Neuronal stem cell (in vitro differentiated cells): ENCODE measurements around the gene PEX14.
"Not testable (repeated sequence)": the region's sequence is repeated elsewhere in the genome, so short reads cannot be mapped to it uniquely, and the experiment has no call there.

Source experiments
- DNase-seq: peaks from one replicate; pipeline ENCODE4 v3.0.0-alpha.2; 2013; ENCODE audit warnings: low spot score
- H2AFZ ChIP-seq: one replicate; pipeline ENCODE4 v1.6.1; 2013; ENCODE audit warnings: mild to moderate bottlenecking, low read length, inconsistent platforms
- H2AK5ac ChIP-seq: 2 replicates; pipeline ENCODE4 v1.6.1; 2013; ENCODE audit warnings: low read depth, mild to moderate bottlenecking, inconsistent platforms, low read length, moderate library complexity, mixed read lengths
- H2BK120ac ChIP-seq: 2 replicates; pipeline ENCODE4 v1.6.1; 2013; ENCODE audit warnings: low read depth, mild to moderate bottlenecking, inconsistent platforms, low read length, moderate library complexity, mixed read lengths
- H2BK12ac ChIP-seq: one replicate; pipeline ENCODE4 v1.6.1; 2013; ENCODE audit warnings: low read length, inconsistent platforms
- H2BK15ac ChIP-seq: 2 replicates; pipeline ENCODE4 v1.6.1; 2013; ENCODE audit warnings: mild to moderate bottlenecking, low read length, inconsistent platforms, mixed read lengths
- H2BK5ac ChIP-seq: one replicate; pipeline ENCODE4 v1.6.1; 2013; ENCODE audit warnings: inconsistent platforms, mild to moderate bottlenecking, low read length, moderate library complexity
- H3K14ac ChIP-seq: one replicate; pipeline ENCODE4 v1.6.1; 2013; ENCODE audit warnings: low read length, inconsistent platforms
- H3K18ac ChIP-seq: 2 replicates; pipeline ENCODE4 v1.6.1; 2013; ENCODE audit warnings: low read length, inconsistent platforms
- H3K23ac ChIP-seq: 2 replicates; pipeline ENCODE4 v1.6.1; 2013; ENCODE audit warnings: low read depth, mild to moderate bottlenecking, mixed read lengths, low read length, inconsistent platforms; ENCODE audit not compliant: poor library complexity
- H3K27ac ChIP-seq: replicated peaks from 3 replicates; pipeline ENCODE4 v1.5.1; 2013; ENCODE audit warnings: low read length, inconsistent platforms
- H3K27me3 ChIP-seq, 3 experiments: 2 replicates each; pipeline ENCODE4 v1.6.1; 2013; ENCODE audit warnings: low read length in 3 of 3, mild to moderate bottlenecking in 2 of 3, inconsistent platforms in 1 of 3, low read depth in 1 of 3, mixed read lengths in 1 of 3, moderate library complexity in 1 of 3; ENCODE audit not compliant: control insufficient read depth in 3 of 3, insufficient read depth in 3 of 3
- H3K36me3 ChIP-seq, 2 donors: replicated peaks in 1 of 2; 2 replicates each; pipeline ENCODE4 v1.6.1; 2013; ENCODE audit warnings: low read length in 2 of 2; ENCODE audit not compliant: control insufficient read depth in 2 of 2, insufficient read depth in 2 of 2
- H3K4ac ChIP-seq: 2 replicates; pipeline ENCODE4 v1.6.1; 2013; ENCODE audit warnings: inconsistent platforms, mild to moderate bottlenecking, low read length, moderate library complexity
- H3K4me1 ChIP-seq, 2 donors: 1 replicate in 1 of 2; 2 replicates in 1 of 2; pipeline ENCODE4 v1.6.1; 2013; ENCODE audit warnings: low read length in 2 of 2, low read depth in 1 of 2; ENCODE audit not compliant: control insufficient read depth in 2 of 2, insufficient read depth in 1 of 2
- H3K4me2 ChIP-seq: one replicate; pipeline ENCODE4 v1.6.1; 2013; ENCODE audit warnings: mild to moderate bottlenecking, low read length, inconsistent platforms; ENCODE audit not compliant: insufficient read depth, poor library complexity, severe bottlenecking
- H3K4me3 ChIP-seq, 2 donors: 2 replicates each; pipeline ENCODE4 v1.5.1; 2013; ENCODE audit warnings: low read length in 2 of 2, mild to moderate bottlenecking in 2 of 2, inconsistent platforms in 1 of 2, moderate library complexity in 1 of 2
- H3K79me1 ChIP-seq: one replicate; pipeline ENCODE4 v1.6.1; 2013; ENCODE audit warnings: low read depth, mild to moderate bottlenecking, inconsistent platforms, low read length, moderate library complexity
- H3K9ac ChIP-seq: one replicate; pipeline ENCODE4 v1.6.1; 2013; ENCODE audit warnings: mild to moderate bottlenecking, low read depth, low read length, inconsistent platforms; ENCODE audit not compliant: poor library complexity
- H3K9me3 ChIP-seq, 2 donors: replicated peaks in 1 of 2; 2 replicates each; pipeline versions ENCODE3 to v1.6.1; 2013; ENCODE audit warnings: low read length in 2 of 2, mild to moderate bottlenecking in 2 of 2, inconsistent platforms in 1 of 2, low read depth in 1 of 2, mixed read lengths in 1 of 2, moderate library complexity in 1 of 2; ENCODE audit not compliant: control insufficient read depth in 2 of 2, insufficient read depth in 1 of 2
- H4K8ac ChIP-seq: one replicate; pipeline ENCODE4 v1.6.1; 2013; ENCODE audit warnings: low read depth, mild to moderate bottlenecking, inconsistent platforms, low read length, moderate library complexity
- H4K91ac ChIP-seq: one replicate; pipeline ENCODE4 v1.6.1; 2013; ENCODE audit warnings: low read length, low read depth, mild to moderate bottlenecking, inconsistent platforms; ENCODE audit not compliant: poor library complexity
- WGBS, 2 donors: extraction: QIAGEN DNeasy Blood & Tissue Kit; methylation state at CpG; one replicate each; pipeline ENCODE4 v1.1.7; 2013; ENCODE audit warnings: missing lambda C conversion rate in 2 of 2, mixed read lengths in 1 of 2; ENCODE audit not compliant: insufficient read length in 2 of 2, insufficient replicate concordance in 1 of 2; ENCODE audit errors: extremely low coverage in 2 of 2; 5-methylcytosine and 5-hydroxymethylcytosine counted together

The PEX14 gene

DNA sequence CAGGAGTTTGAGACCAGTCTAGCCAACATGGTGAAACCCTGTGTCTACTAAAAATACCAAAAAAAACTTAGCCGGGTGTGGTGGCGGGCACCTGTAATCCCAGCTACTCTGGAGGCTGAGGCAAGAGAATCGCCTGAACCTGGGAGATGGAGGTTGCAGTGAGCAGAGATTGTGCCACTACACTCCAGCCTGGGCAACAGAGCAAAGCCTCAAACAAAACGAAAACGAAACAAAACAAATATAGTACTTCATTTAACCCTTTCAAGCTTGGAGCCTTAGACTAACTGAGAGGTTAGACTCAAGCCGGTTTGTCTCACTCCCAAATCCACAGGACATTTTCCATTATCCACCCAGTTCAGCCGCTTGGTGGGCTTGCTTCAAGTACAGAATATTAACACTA is 17.3 kb upstream of the PEX14 start:
- H4K8ac ChIP-seq, H2BK5ac ChIP-seq, H3K4me2 ChIP-seq, H2BK120ac ChIP-seq, H3K4ac ChIP-seq, H3K79me1 ChIP-seq, H3K9me3 ChIP-seq, H3K9ac ChIP-seq, H2AFZ ChIP-seq, H3K14ac ChIP-seq, H3K18ac ChIP-seq, H4K91ac ChIP-seq, H3K27ac ChIP-seq, H2AK5ac ChIP-seq, H2BK12ac ChIP-seq, H3K4me1 ChIP-seq, H3K27me3 ChIP-seq, H2BK15ac ChIP-seq, H3K23ac ChIP-seq, H3K4me3 ChIP-seq, DNase-seq: not testable (repeated sequence)
- peaks cover 15 to 41% of the 10 kb centered on the region in 2 donors for H3K36me3 ChIP-seq
- WGBS, 2 donors: no CpG with 5 or more reads among the region's 7 CpGs

DNA sequence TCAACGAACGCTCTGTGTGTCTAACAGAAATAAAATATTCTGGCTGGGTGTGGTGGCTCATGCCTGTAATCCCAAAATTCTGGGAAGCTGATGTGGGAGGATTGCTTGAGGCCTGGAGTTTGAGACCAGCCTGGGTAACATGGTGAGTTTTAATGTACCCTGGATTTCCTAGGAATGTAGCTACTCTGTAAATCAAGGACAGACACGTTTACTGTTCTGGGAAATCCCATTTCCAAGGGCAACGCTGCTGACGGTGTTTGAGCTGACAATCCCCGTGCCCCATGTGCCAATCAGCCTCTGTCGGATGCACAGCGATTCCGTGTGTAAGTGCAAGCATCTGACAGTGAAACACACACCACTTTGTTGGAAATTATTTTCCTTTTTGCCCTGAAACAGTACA is 16.9 kb upstream of the PEX14 start:
- no peaks in the 10 kb centered on the region for H3K4me1 ChIP-seq
- no peak overlapping the region for H4K91ac ChIP-seq
- no peaks in the 10 kb centered on the region for H3K27me3 ChIP-seq
- no peak overlapping the region for H3K27ac ChIP-seq
- H3K4ac ChIP-seq: no peak overlapping the region
- no peak overlapping the region for H3K9ac ChIP-seq
- peaks cover 19 to 46% of the 10 kb centered on the region in 2 donors for H3K36me3 ChIP-seq
- no CpG with 5 or more reads among the region's 9 CpGs for WGBS, 2 donors
- H3K9me3 ChIP-seq: peaks cover 0 to 5% of the 10 kb centered on the region in 2 donors
- no peak overlapping the region for H2BK12ac ChIP-seq
- no peak overlapping the region for H2BK5ac ChIP-seq
- H2BK120ac ChIP-seq: no peak overlapping the region
- no peaks in the 10 kb centered on the region for H3K79me1 ChIP-seq
- H4K8ac ChIP-seq: no peak overlapping the region
- H3K14ac ChIP-seq: no peak overlapping the region
- H2AK5ac ChIP-seq: no peak overlapping the region
- H3K23ac ChIP-seq: no peak overlapping the region
- DNase-seq: no peak
- no peak overlapping the region for H3K4me2 ChIP-seq
- H2BK15ac ChIP-seq: no peak overlapping the region
- no peak overlapping the region for H3K4me3 ChIP-seq
- no peak overlapping the region for H2AFZ ChIP-seq
- no peak overlapping the region for H3K18ac ChIP-seq

DNA sequence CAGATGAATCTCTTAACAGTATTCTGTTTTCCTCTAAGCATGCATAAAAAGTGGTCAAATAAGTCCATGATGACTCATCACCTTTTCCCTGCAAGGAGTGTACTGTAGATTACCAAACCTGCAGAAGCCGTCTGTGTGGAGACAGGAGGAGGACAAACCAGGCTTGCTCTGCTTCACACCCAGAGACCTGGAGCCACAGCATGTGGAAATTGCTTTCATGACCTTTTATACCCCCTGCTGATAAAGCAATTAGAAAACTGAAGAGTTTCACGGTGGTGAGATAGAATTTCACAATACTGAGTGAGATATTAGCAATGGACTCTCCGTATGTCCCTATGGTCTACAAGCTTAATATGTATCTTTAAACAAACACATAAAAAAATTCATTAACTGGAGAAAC is 15.6 kb upstream of the PEX14 start:
- Histone ChIP-seq H3K4me3 (no peak overlapping the region), H3K9ac (no peak overlapping the region), H3K14ac (no peak overlapping the region), H2BK12ac (no peak overlapping the region), H3K27me3 (no peaks in the 10 kb centered on the region), H2BK5ac (no peak overlapping the region), H4K8ac (no peak overlapping the region), H3K4me2 (no peak overlapping the region), H2BK120ac (no peak overlapping the region), H3K27ac (no peak overlapping the region), H4K91ac (no peak overlapping the region), H3K36me3 (peaks cover 25 to 52% of the 10 kb centered on the region in 2 donors), H3K4ac (no peak overlapping the region), H2AK5ac (no peak overlapping the region), H3K79me1 (no peaks in the 10 kb centered on the region), H3K23ac (no peak overlapping the region), H3K4me1 (no peaks in the 10 kb centered on the region), H3K9me3 (peaks cover 0 to 5% of the 10 kb centered on the region in 2 donors), H2AFZ (no peak overlapping the region), H2BK15ac (no peak overlapping the region), H3K18ac (no peak overlapping the region)
- DNase-seq: no peak
- no CpG with 5 or more reads among the region's 3 CpGs for WGBS, 2 donors

DNA sequence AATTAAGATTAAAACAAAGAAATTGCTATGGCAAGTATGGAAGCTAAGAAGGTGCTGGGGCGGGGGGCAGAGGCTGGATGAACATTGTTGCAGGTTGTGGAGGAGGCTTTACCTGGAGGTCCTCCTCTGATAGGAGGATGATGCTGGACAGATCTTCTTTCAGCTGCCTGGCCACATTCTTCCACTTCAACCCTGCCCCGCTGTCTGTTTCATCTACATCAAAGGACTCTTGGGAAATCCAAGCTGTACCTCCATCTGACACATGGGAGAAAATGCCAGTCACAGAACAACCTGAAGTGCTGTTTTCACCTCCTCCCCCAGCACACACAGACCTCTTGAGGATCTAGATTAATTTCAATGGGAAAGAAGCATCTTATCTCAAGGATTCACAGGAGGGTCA is 7.7 kb upstream of the PEX14 start:
- Histone ChIP-seq H3K27ac (no peak overlapping the region), H4K8ac (no peak overlapping the region), H2BK120ac (no peak overlapping the region), H3K18ac (no peak overlapping the region), H3K4me2 (no peak overlapping the region), H3K4me1 (peaks cover 1 to 7% of the 10 kb centered on the region in 2 donors), H3K23ac (no peak overlapping the region), H2BK15ac (no peak overlapping the region), H3K14ac (no peak overlapping the region), H3K4ac (no peak overlapping the region), H2BK12ac (no peak overlapping the region), H2BK5ac (no peak overlapping the region), H2AFZ (no peak overlapping the region), H3K4me3 (no peak overlapping the region), H3K36me3 (peaks cover 37 to 65% of the 10 kb centered on the region in 2 donors), H2AK5ac (no peak overlapping the region), H3K27me3 (no peaks in the 10 kb centered on the region), H3K9ac (no peak overlapping the region), H4K91ac (no peak overlapping the region), H3K79me1 (no peaks in the 10 kb centered on the region), H3K9me3 (no peaks in the 10 kb centered on the region)
- WGBS, 2 donors: no CpG with 5 or more reads among the region's 2 CpGs
- no peak for DNase-seq
